ENCODE data around the gene COPB1. TPM values are rescaled to one million over a fixed set of nuclear protein-coding genes. Genes with fewer than 3 reads are reported as not detected.

COPB1 gene
- polyA plus RNA-seq, 4 donors: 66.3 to 117 (median 89.8) TPM

Other genes with a start within 250 kb of the COPB1 start
- gene RRAS2, start 140.6 kb downstream of the COPB1 start, polyA plus RNA-seq: 10 to 100 TPM; 16.1 to 64.0 (median 36.3) TPM
- gene PSMA1, start 20.6 kb upstream of the COPB1 start, polyA plus RNA-seq: 100 to 1,000 TPM; 135 to 194 (median 155) TPM
- 10 to 100 TPM in 1 of 4 donors, 1 to 10 TPM in 1, under 1 TPM in 2; 0.67 to 25.8 (median 2.4) TPM for gene PDE3B, start 144.0 kb upstream of the COPB1 start, polyA plus RNA-seq

All from small intestine (tissue), 4 donors.